Body of pancreas (tissue), 4 donors: ENCODE measurements around the gene MAPK11.

Experiments used
- POLR2A ChIP-seq, 3 donors: fragments of 450-650 bp; IDR thresholded peaks; one replicate each; pipeline ENCODE4 v1.6.1; 2016; ENCODE audit warnings: antibody characterized with exemption in 3 of 3, mild to moderate bottlenecking in 2 of 3
- TF ChIP-seq, protein P1 (sequence below), 7 experiments: fragments of 450-650 bp in 4 of 7; fragments of 200-600 bp in 3 of 7; sonication (generic) in 3 of 7; IDR thresholded peaks; one replicate each; pipeline ENCODE4 v1.5.1; 2016 to 2019; ENCODE audit warnings: antibody characterized with exemption in 7 of 7

DNA sequence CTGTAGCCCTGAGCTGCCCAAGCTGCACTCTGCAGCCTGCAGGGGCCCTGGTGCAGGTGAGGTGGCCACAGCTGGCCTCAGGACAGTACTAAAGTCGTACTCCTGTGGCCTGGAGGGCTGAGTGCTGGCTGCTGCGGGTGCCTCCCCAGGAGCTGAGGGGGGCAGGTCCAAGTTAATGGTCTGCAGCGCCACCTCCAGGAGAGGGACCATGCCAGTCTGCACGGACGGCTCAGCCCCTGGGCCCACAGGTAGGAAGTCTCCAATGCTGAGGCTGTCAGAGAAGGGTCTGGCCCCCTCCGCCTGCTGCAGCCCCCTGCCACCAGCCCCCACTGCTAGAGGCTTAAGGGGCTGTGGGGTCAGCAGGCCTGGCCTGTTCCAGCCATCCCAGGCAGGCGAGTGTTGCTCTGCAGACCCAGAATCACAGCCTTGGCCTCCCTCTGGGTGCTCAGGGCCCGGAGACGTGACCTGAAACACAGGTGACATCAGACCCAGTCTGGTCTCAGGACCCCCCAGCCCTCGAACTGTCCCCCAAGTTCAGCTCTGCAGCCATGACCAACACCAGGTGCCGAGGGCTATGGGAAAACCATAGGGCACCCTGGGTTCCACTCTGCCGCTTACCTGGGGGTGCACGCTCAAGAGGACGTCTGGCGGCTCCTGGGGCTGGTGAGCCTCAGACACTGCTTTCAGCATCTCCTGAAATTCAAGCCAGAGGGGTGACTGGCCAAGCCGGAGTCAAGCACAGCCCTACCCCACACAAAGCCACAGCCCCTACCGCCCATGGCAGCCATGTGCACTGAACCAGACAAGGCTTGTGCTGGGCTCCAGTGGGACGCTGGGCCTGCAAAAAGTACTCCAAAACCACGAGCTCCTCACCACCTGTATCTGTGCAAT is 48.5 kb downstream of the MAPK11 start:
- TF ChIP-seq POLR2A (IDR thresholded peaks at IDR 0.05), result no peak
- TF ChIP-seq, protein P1, sequence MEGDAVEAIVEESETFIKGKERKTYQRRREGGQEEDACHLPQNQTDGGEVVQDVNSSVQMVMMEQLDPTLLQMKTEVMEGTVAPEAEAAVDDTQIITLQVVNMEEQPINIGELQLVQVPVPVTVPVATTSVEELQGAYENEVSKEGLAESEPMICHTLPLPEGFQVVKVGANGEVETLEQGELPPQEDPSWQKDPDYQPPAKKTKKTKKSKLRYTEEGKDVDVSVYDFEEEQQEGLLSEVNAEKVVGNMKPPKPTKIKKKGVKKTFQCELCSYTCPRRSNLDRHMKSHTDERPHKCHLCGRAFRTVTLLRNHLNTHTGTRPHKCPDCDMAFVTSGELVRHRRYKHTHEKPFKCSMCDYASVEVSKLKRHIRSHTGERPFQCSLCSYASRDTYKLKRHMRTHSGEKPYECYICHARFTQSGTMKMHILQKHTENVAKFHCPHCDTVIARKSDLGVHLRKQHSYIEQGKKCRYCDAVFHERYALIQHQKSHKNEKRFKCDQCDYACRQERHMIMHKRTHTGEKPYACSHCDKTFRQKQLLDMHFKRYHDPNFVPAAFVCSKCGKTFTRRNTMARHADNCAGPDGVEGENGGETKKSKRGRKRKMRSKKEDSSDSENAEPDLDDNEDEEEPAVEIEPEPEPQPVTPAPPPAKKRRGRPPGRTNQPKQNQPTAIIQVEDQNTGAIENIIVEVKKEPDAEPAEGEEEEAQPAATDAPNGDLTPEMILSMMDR (IDR thresholded peaks at IDR 0.05), result no peak
